ENCODE data around the gene TNRC18. TPM values are rescaled to one million over a fixed set of nuclear protein-coding genes. Genes with fewer than 3 reads are reported as not detected.
A peak's percentile ranks its signal among the peaks of the same experiment; 100 is the strongest.

TNRC18 gene
- total and polyA plus RNA-seq, 9 of the 15 experiments (the other 6 are each of a cell fraction or from before 2014, with no cell fraction given): 0.03 to 43.2 (median 18.0) TPM

- TF ChIP-seq ZNF398 (CRISPR knock-in tag; IDR thresholded peaks at IDR 0.05) (no peak), SMARCA4 (IDR thresholded peaks at IDR 0.05) (no peak), MAZ (CRISPR knock-in tag; conservative IDR thresholded peaks at IDR 0.05 in 1 of 2, IDR thresholded peaks at IDR 0.05 in 1 of 2) (peak; percentile 60 to 89), ZBTB26 (CRISPR knock-in tag; IDR thresholded peaks at IDR 0.05) (no peak), ELK1 (CRISPR knock-in tag; IDR thresholded peaks at IDR 0.05) (no peak), CHAMP1 (IDR thresholded peaks at IDR 0.05) (no peak), MEF2D (tag; conservative IDR thresholded peaks at IDR 0.05; ENCODE audit: low read depth) (no peak; the same call in 1 of the 2 replicates), ID3 (CRISPR knock-in tag; IDR thresholded peaks at IDR 0.05) (no peak), ID3 (tag; IDR thresholded peaks at IDR 0.05) (no peak), ARID3B (CRISPR knock-in tag; IDR thresholded peaks at IDR 0.05; ENCODE audit: borderline replicate concordance) (no peak), POLR2H (tag; IDR thresholded peaks at IDR 0.05; ENCODE audit: low read depth) (peak; percentile 59; the same call in 1 of the 2 replicates), ZNF316 (IDR thresholded peaks at IDR 0.05) (no peak), CXXC5 (CRISPR knock-in tag; IDR thresholded peaks at IDR 0.05) (peak; percentile 58), ZNF785 (CRISPR knock-in tag; IDR thresholded peaks at IDR 0.05) (no peak), MCM7 (IDR thresholded peaks at IDR 0.05) (no peak), SMARCE1 (IDR thresholded peaks at IDR 0.05) (peak; percentile 9; the same call in 1 of the 2 replicates), ZNF695 (CRISPR knock-in tag; IDR thresholded peaks at IDR 0.05) (no peak), ZNF778 (CRISPR knock-in tag; IDR thresholded peaks at IDR 0.05) (no peak), SMARCB1 (IDR thresholded peaks at IDR 0.05; ENCODE audit: insufficient read length, low read depth) (no peak)
Observed at GRCh38 chr7:5423976-5424748, 528 bp upstream of the TNRC18 start (continued).
